HAP-1 (cell line): ENCODE measurements around the gene PARP14.
"Not testable (repeated sequence)": the region's sequence is repeated elsewhere in the genome, so short reads cannot be mapped to it uniquely, and the experiment has no call there.

Source experiments
- DNase-seq, 2 experiments: peaks; one replicate each; pipeline ENCODE4 v3.0.0-alpha.2; 2016 to 2020; ENCODE audit warnings: low spot score in 2 of 2
- H3K27me3 ChIP-seq: fragments of 250-450 bp; sonication (Bioruptor Pico); 2 replicates; pipeline ENCODE4 v1.5.1; 2020; ENCODE audit warnings: low read depth, mild to moderate bottlenecking, moderate library complexity
- H3K36me3 ChIP-seq: fragments of 250-450 bp; sonication (Bioruptor Pico); replicated peaks from 2 replicates; pipeline ENCODE4 v1.5.1; 2020; ENCODE audit warnings: mild to moderate bottlenecking
- H3K4me1 ChIP-seq: fragments of 250-450 bp; sonication (Bioruptor Pico); 2 replicates; pipeline ENCODE4 v1.5.1; 2020; ENCODE audit warnings: mild to moderate bottlenecking
- H3K4me3 ChIP-seq: fragments of 250-450 bp; sonication (Bioruptor Pico); 2 replicates; pipeline ENCODE4 v1.5.1; 2020; ENCODE audit warnings: mild to moderate bottlenecking, moderate library complexity
- H3K9me3 ChIP-seq: fragments of 250-450 bp; sonication (Bioruptor Pico); 2 replicates; pipeline ENCODE4 v1.5.1; 2020; ENCODE audit warnings: mild to moderate bottlenecking, moderate library complexity
- in situ Hi-C: fragments of 300-500 bp; cut with MboI; formaldehyde crosslinking; loops from 3 replicates; pipeline ENCODE4 v1.14.3; 2020; ENCODE audit warnings: low sequenced_read_pairs, inconsistent platforms, mixed read lengths

Gene PARP14, protein sequence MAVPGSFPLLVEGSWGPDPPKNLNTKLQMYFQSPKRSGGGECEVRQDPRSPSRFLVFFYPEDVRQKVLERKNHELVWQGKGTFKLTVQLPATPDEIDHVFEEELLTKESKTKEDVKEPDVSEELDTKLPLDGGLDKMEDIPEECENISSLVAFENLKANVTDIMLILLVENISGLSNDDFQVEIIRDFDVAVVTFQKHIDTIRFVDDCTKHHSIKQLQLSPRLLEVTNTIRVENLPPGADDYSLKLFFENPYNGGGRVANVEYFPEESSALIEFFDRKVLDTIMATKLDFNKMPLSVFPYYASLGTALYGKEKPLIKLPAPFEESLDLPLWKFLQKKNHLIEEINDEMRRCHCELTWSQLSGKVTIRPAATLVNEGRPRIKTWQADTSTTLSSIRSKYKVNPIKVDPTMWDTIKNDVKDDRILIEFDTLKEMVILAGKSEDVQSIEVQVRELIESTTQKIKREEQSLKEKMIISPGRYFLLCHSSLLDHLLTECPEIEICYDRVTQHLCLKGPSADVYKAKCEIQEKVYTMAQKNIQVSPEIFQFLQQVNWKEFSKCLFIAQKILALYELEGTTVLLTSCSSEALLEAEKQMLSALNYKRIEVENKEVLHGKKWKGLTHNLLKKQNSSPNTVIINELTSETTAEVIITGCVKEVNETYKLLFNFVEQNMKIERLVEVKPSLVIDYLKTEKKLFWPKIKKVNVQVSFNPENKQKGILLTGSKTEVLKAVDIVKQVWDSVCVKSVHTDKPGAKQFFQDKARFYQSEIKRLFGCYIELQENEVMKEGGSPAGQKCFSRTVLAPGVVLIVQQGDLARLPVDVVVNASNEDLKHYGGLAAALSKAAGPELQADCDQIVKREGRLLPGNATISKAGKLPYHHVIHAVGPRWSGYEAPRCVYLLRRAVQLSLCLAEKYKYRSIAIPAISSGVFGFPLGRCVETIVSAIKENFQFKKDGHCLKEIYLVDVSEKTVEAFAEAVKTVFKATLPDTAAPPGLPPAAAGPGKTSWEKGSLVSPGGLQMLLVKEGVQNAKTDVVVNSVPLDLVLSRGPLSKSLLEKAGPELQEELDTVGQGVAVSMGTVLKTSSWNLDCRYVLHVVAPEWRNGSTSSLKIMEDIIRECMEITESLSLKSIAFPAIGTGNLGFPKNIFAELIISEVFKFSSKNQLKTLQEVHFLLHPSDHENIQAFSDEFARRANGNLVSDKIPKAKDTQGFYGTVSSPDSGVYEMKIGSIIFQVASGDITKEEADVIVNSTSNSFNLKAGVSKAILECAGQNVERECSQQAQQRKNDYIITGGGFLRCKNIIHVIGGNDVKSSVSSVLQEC (N-terminal part only)

DNA sequence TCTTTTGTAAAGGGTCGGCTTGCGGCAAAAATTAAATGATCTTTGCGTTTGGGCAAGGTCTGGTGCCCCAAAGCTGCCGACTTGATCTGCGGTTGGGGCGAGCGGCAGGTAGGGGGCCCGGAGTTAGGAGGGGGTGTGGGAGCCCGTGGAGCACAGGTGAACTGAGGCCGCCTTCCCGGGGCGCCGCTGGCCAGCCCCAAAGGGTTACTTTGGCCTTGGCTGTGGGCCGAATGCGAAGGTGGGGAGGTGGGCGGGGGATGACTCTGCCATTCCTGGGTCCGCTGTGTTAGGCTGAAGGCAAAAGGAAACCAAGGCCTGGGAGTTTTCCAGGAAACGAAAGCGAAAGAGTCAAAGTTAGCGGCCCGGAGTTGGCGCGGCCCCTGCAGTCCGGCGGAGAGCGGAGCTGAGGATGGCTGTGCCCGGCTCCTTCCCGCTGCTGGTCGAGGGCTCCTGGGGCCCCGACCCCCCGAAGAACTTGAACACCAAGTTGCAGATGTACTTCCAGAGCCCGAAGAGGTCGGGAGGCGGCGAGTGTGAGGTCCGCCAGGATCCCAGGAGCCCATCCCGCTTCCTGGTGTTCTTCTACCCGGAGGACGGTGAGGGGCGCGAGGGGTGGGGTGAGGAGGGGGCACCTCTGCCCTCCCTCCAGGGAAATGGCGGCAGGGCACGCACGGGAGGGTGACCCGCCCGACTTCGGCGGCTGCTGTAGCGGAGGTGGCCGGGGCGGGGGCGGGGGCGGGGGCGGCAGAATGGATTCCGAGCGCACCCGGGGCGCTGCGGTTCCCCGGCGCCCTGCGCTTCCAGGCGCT lies at the start of gene PARP14:
TSS of gene PARP14 (plus strand) at position 365 of the 809 bp plus-strand sequence. CDS start at position 410, 45 bp downstream.
- no peaks in the 10 kb centered on the region; the same call in 1 of the 2 replicates for H3K36me3 ChIP-seq

DNA sequence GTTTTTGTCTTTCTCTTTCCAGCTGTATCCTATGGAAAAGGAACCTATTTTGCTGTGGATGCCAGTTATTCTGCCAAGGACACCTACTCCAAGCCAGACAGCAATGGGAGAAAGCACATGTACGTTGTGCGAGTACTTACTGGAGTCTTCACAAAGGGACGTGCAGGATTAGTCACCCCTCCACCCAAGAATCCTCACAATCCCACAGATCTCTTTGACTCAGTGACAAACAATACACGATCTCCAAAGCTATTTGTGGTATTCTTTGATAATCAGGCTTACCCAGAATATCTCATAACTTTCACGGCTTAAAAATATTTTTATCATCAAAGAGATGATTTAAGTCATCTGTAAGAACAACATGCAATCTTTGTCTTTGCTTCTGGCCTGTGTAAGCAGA lies 44.9 kb upstream of the PARP14 start:
- Histone ChIP-seq H3K4me3 (no peak overlapping the region), H3K36me3 (no peaks in the 10 kb centered on the region), H3K9me3 (no peaks in the 10 kb centered on the region), H3K27me3 (no peaks in the 10 kb centered on the region; the same call in 1 of the 2 replicates), H3K4me1 (no peaks in the 10 kb centered on the region)
- no peak for DNase-seq
- in situ Hi-C loops, result no loop called here

More for the DNA sequence above, at the start of gene PARP14:
- Histone ChIP-seq H3K4me1 (peaks cover 13% of the 10 kb centered on the region), H3K9me3 (no peaks in the 10 kb centered on the region), H3K4me3 (peak within 1 kb of the TSS; percentile 54), H3K27me3 (no peaks in the 10 kb centered on the region)
- DNase-seq, result peak; percentile 45 to 66
- in situ Hi-C loops, result loop anchor here (5.0 kb wide), 1 partner anchor 223 kb away; no protein-coding TSS in a partner anchor

DNA sequence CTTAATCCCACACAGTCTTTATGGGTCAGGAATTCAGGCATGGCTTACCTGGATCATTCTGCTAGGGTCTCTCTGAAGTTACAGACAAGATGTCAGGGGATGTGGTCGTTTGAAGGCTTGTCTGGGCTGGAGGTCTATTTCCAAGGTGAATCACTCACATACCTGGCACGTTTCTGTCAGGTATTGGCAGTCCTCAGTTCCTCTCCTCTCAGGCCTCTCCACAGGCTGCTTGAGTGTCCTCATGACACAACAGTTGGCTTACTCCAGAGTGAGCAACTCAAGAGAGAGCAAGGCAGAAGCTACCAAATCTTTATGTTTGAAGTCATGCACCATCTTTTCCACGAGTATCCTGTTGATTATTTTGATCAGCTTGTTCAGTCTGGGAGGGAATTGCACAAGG lies 43.9 kb upstream of the PARP14 start:
- DNase-seq, result no peak
- Histone ChIP-seq H3K27me3 (no peaks in the 10 kb centered on the region; the same call in 1 of the 2 replicates), H3K4me1 (no peaks in the 10 kb centered on the region), H3K4me3 (no peak overlapping the region), H3K9me3 (no peaks in the 10 kb centered on the region), H3K36me3 (no peaks in the 10 kb centered on the region)
- in situ Hi-C loops, result no loop called here

DNA sequence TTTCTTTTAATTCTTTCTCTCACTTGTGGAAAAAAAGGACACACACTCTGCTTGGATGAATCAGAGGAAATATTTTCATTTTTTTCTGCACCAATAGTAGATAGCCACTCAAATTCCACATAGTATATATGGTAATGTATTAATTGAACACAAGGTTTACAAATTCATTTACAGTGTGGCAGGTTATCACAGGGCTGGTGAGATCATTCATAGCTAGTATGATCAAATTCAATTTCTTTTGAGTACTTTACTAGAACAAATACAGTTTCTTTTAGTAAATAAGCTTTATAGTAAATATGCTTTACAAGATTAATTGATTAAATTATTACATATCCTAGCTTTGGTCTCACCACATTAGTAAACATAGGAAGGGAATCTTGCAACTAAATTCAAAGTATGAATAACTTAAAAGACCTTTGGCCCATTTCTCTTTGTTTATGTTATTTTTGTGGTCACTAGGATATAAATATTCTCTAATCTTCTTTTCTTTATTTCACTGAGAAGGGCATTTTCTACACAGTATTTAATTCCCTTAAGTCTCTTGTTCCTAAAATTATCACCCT lies 40.1 kb upstream of the PARP14 start:
- Histone ChIP-seq H3K4me3 (no peak overlapping the region), H3K4me1 (peaks cover 10% of the 10 kb centered on the region), H3K27me3 (no peaks in the 10 kb centered on the region; the same call in 1 of the 2 replicates), H3K9me3 (no peaks in the 10 kb centered on the region), H3K36me3 (no peaks in the 10 kb centered on the region)
- in situ Hi-C loops, result no loop called here
- DNase-seq, result no peak

DNA sequence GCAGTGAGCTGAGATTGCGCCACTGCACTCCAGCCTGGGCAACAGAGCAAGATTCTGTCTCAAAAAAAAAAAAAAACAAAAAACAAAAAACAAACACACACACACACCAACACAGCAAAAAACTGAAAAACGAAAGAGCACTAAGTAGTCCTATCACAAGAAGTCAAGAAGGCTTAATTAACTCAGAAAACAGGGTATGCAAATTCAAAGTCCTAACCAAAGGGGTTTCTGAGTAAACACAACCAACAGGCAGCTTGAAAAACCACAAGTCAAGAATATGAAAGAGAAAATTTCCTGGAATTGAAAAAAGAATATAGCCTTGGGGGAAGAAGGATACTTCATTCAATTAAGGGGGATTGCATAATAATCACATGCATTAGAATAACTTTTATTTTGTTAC lies 37.7 kb upstream of the PARP14 start:
- peaks cover 10% of the 10 kb centered on the region for H3K4me1 ChIP-seq
- in situ Hi-C loops, result no loop called here
- no peak overlapping the region for H3K4me3 ChIP-seq
- H3K36me3 ChIP-seq, result no peaks in the 10 kb centered on the region
- H3K9me3 ChIP-seq, result no peaks in the 10 kb centered on the region
- peak in 1 of 2 experiments; percentile 71 for DNase-seq
- no peaks in the 10 kb centered on the region; the same call in 1 of the 2 replicates for H3K27me3 ChIP-seq

DNA sequence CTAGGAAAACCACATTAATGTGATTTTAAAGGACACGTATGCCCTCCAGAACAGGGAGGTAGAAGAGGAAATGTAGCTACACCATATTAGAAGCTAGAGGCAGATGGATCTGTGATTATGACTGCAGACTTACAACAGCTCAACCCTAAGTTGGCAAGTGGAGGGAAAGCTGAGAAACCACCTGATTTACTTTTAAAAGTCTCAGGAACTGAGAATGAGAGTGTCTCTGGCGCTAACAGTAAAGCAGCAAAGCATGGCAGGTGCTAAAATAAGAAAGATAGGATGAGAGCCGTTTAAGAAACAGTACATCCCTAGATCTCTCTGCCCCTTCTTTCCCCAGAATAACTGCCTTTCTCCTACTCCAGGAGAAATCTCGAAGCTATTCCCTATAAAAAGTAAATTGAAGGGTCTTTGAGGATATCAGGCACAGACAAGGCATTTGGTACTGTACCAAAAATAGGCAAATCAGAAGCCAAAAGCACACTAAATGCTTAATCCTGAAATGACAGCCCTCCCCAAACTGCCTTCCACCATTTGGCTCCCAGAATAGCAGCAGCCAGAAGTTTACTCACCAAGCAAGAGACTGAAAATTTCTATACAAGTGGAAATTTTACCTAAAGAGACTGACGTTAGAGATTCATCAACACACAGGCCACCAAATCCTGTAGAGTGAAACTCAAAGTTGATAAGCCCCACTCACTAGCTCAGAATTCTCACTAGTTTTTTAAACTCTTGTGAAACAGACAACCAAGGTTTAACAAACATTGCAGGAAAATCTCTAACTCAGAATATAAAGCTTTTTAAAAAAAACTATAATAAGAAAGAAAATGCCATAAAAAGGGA lies 34.3 kb upstream of the PARP14 start:
- no peaks in the 10 kb centered on the region for H3K36me3 ChIP-seq
- DNase-seq, result no peak
- no peaks in the 10 kb centered on the region for H3K27me3 ChIP-seq
- peaks cover 10% of the 10 kb centered on the region for H3K4me1 ChIP-seq
- in situ Hi-C loops, result no loop called here
- no peak overlapping the region for H3K4me3 ChIP-seq
- no peaks in the 10 kb centered on the region for H3K9me3 ChIP-seq

DNA sequence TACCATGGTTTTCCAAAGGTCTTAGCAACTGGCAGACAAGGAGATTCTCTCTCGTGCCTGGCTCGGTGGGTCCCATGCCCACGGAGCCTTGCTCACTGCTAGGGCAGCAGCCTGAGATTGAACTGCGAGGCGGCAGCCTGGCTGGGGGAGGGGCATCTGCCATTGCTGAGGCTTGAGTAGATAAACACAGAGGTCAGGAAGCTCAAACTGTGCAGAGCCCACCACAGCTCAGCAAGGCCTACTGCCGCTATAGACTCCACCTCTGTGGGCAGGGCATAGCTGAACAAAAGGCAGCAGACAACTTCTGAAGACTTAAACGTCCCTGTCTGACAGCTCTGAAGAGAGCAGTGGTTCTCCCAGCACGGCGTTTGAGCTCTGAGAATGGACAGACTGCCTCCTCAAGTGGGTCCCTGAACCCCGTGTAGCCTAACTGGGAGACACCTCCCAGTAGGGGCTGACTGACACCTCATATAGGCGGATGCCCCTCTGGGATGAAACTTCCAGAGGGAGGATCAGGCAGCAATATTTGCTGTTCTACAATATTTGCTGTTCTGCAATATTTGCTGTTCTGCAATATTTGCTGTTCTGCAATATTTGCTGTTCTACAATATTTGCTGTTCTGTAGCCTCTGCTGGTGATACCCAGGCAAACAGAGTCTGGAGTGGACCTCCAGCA lies 29.3 kb upstream of the PARP14 start:
- H3K9me3 ChIP-seq, DNase-seq, in situ Hi-C loops, H3K4me1 ChIP-seq, H3K36me3 ChIP-seq, H3K27me3 ChIP-seq, H3K4me3 ChIP-seq: not testable (repeated sequence)

DNA sequence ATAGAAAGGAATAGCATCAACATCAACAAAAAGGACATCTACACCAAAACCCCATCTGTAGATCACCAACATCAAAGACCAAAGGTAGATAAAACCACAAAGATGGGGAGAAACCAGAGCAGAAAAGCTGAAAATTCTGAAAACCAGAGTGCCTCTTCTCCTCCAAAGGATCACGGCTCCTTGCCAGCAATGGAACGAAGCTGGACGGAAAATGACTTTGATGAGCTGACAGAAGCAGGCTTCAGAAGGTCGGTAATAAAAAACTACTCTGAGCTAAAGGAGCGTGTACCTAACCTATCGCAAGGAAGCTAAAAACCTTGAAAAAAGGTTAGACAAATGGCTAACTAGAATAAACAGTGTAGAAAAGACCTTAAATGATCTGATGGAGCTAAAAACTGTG lies 28.7 kb upstream of the PARP14 start:
- in situ Hi-C loops, H3K4me3 ChIP-seq: not testable (repeated sequence)

DNA sequence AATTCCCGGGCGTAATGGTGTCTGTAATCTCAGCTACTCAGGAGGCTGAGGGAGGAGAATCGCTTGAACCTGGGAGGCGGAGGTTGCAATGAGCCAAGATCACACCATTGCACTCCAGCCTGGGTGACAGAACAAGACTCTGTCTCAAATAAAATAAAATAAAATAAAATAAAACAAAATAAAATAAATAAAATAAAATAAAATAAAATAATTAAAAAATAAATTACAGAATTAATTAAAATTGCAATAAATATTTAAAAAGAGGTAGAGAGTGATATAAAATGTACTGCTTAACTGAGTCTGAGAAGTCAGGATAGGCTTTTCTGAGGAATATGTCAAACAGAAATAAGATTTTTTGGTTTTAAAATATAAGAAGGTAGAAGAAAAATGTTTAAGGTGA lies 22.3 kb upstream of the PARP14 start:
- H3K4me3 ChIP-seq, in situ Hi-C loops, DNase-seq: not testable (repeated sequence)

More for the DNA sequence above, 28.7 kb upstream of the PARP14 start:
- not testable (repeated sequence) for H3K9me3 ChIP-seq, H3K27me3 ChIP-seq, H3K36me3 ChIP-seq, DNase-seq, H3K4me1 ChIP-seq

DNA sequence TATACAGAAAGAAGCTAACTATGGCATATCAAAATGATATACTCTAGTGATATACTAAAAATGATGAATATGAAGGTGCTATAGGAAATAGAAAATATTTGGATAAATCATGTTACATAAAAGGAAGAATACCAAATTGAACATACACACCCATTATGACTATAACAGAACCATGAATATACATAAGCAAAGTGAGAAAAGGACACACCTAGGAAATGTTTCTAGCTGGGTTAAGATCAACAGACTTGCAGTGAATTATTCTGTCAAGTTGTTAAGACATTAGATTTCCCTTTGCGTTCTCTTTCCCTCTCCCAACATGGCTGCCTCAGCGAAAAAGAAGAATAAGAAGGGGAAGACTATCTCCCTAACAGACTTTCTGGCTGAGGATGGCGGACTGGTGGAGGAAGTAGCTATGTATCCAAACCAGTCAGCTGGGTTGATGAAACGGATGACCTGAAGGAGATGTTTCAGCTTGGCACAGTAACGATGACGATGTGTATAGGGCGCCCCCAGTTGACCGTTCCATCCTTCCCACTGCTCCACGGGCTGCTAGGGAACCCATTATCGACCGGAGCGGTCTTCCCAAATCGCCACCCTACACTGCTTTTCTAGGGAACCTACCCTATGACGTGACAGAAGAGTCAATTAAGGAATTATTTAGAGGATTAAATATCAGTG lies 20.2 kb upstream of the PARP14 start:
- in situ Hi-C loops, result no loop called here
- H3K36me3 ChIP-seq, result no peaks in the 10 kb centered on the region

More for the DNA sequence above, 22.3 kb upstream of the PARP14 start:
- H3K27me3 ChIP-seq, H3K9me3 ChIP-seq, H3K4me1 ChIP-seq, H3K36me3 ChIP-seq: not testable (repeated sequence)

DNA sequence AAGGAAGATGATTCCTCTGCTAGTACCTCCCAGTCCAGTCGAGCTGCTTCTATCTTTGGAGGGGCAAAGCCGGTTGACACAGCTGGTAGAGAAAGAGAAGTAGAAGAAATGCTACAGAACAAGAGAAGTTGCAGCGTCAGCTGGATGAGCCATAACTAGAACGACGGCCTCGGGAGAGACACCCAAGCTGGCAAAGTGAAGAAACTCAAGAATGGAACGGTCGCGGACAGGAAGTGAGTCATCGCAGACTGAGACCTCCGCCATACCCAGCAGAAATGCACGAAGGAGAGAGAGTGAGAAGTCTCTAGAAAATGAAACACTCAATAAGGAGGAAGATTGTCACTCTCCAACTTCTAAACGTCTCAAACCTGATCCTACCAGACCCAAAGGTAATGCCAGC lies 19.0 kb upstream of the PARP14 start:
- no peaks in the 10 kb centered on the region for H3K27me3 ChIP-seq
- no peaks in the 10 kb centered on the region for H3K9me3 ChIP-seq
- H3K36me3 ChIP-seq, result no peaks in the 10 kb centered on the region
- DNase-seq, result no peak
- no peak overlapping the region for H3K4me3 ChIP-seq
- in situ Hi-C loops, result no loop called here
- no peaks in the 10 kb centered on the region for H3K4me1 ChIP-seq

More for the DNA sequence above, 20.2 kb upstream of the PARP14 start:
- no peak overlapping the region for H3K4me3 ChIP-seq
- H3K27me3 ChIP-seq, result no peaks in the 10 kb centered on the region
- no peaks in the 10 kb centered on the region for H3K4me1 ChIP-seq
- H3K9me3 ChIP-seq, result no peaks in the 10 kb centered on the region
- peak in 1 of 2 experiments; percentile 49 for DNase-seq
